SH-SY5Y (cell line): ENCODE measurements around the gene CGB5.

Source experiments
- GATA2 ChIP-seq: IDR thresholded peaks from 2 replicates; pipeline ENCODE4 v1.6.1; 2011; ENCODE audit warnings: mild to moderate bottlenecking, low read depth, low read length
- GATA3 ChIP-seq: IDR thresholded peaks from 2 replicates; pipeline ENCODE4 v1.6.1; 2011; ENCODE audit warnings: low read depth, mild to moderate bottlenecking, low read length, moderate library complexity

- TF ChIP-seq GATA3 (no peak), GATA2 (no peak)
These were observed 39.5 kb upstream of the CGB5 start for GRCh38 chr19:49004133-49004532.
